ENCODE measurements around the gene TMEM86B.

The TMEM86B gene

DNA sequence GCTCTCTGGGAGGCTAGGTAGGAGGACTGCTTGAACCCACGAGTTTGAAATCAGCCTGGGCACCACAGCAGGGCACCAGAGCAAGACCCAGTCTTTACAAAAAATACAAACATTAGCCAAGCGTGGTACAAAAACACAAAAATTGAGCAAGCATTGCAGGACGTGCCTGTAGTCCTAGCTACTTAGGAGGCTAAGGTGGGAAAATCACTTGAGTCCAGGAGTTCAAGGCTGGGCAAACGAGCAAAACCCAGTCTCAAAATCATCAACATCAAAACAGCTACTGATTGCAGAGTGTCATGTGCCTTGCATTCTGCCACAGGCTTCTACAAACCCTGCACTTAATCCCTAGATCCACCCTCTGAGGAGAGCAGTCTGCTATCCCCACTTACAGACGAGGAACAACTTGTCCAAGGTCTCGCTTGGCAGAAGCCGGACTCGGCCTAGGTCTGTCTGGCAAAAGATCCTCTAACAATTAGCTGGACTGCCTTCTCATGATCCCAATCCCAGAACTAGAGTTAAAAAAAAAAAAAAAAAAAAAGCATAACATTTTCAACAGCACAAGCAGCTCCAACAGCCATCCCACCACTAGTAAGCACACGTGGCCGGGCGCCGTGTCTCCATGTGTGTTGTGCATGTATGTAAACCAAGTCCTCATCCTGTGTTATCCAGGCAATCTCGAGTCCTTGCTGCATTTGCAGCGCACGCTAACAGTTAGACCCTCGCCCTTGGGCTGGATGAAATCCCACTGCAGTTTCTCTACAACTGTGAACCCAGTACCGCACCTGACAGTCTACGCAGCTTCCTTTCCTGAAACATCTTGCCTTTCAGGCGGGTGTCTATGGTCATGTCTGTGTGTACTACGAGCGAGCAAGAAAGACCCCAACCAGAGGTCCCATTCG is 28.2 kb upstream of the TMEM86B start:
- DNase-seq, result no peak

DNA sequence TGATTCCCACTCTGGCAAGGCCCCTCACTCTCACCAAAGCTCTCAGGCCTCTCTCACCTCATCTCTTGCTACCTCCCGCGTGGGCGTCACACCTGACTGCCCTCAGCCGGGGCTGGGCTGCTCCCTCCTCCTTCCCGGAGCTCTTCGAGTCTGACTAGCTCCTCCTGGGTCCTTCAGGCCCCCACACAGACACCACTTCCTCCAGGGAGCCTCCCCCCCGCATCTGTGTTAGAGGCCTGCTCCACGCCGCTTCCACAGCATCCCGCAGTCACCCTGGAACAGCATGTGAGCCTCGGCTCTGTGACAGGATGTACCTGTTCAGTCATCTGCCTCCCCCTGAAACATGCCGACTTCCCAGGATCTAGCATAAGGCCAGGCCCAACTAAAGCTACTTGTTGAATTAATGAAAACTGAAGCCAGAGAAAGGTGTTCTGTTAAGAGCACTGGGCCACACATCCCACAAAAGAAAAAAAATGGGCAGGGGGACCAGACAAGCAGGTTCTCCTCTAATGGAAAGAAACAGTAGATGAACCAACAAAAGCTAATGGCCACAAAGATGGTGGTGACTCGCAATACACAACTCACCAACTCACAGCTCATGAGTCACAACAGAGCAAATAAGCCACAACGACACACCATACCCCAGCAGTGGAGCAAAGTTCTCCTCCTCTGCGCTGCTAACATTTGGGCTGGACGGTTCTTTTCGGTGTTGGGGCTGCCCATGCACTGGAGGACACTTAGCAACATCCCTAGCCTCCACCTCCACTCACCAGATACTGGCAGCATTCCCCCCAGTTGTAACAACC is 27.3 kb upstream of the TMEM86B start:
- no peak for DNase-seq

DNA sequence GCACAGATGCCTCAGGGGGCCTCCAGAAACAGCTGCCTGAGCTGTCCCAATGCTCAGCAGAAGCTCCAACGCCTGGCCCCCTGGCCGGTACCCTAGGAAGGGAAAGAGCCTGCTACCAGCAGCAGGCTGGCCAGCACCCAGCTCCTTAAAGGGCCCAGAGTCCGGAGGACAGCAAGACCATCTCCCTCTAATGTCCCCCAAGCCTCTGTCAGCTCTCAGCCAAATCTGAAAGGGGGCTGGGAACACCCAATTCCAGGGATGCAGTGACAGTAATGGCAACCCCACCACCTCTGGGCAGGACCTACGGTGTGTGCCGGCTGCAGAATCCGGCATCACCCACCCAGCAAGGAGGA is 26.0 kb upstream of the TMEM86B start:
- DNase-seq, result no peak

DNA sequence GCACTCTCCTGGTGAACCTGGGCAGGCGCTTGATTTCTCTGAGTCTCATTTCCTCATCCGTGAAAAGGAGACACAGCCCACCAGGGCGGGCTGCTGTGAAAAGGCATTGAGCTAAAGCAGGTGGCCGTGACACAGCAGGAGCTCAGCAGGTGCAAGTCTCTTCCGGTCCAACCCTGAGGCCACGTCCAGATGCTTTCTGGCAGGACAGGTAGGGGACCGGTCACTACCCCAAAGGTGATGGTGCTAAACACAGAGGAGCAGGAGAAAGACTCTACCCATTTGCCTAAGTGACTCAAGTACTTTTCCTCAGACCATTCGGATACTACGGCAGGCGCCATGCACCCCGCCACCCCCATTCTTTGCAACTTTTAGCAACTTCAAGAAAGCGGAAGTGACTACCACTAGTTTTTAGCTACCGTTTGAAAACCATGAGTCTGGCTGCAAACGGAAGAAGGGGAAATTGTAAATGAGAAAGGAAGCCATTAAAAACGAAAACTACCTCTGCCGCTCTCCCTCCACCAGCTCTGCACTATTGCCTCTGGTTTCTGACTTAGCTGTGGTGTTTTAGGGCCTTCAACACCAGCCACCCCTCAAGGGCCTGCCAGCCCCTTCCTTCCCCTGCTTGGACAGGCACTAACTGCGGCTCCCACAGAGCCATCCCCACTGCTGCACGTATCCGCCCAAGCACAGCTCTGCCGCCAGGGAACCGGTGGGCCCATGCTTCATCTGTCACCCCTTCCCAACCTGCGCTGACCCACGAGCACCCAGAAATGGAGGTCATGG is 25.5 kb upstream of the TMEM86B start:
- no peak for DNase-seq

DNA sequence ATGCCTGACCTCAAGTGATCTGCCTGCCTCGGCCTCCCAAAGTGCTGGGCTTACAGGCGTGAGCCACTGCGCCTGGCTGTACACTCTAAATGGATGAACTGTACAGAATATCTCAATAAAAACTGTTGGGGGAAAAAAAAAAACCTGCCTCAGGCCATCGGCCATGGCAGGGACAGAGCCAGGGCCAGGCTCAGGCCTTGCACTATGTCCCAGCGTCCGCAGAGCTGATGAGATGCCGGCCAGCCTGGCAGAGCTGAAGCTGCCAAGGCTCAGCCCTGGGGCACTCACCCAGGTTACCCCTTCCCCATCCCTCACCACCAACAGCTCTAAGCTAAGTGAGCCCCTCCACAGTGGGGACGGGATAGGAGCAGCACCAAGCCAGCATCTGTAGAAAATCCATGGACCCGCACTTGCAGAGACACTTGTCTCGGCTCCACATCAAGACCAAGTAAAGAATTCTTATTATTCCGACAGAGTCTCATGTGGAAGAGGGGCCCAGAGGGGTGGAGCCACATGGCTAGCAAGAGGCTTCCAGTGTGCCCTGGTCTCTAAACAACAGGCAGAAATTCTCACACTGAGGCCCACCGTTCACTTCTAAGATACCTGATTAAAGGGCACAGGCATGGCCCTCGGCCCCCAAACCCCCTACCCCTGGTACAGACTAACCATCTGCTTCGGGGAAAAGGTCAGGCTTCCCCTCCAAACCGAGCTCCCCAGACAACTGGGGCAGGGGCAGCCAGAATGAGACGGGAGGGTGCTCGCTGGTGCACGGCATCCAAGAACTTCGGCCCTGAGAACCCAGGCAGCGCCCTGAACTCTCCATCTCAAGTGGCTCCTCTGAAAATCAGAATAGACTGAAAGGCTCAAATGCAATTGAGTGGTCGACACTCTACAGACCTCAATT is 24.4 kb upstream of the TMEM86B start:
- no peak for DNase-seq

DNA sequence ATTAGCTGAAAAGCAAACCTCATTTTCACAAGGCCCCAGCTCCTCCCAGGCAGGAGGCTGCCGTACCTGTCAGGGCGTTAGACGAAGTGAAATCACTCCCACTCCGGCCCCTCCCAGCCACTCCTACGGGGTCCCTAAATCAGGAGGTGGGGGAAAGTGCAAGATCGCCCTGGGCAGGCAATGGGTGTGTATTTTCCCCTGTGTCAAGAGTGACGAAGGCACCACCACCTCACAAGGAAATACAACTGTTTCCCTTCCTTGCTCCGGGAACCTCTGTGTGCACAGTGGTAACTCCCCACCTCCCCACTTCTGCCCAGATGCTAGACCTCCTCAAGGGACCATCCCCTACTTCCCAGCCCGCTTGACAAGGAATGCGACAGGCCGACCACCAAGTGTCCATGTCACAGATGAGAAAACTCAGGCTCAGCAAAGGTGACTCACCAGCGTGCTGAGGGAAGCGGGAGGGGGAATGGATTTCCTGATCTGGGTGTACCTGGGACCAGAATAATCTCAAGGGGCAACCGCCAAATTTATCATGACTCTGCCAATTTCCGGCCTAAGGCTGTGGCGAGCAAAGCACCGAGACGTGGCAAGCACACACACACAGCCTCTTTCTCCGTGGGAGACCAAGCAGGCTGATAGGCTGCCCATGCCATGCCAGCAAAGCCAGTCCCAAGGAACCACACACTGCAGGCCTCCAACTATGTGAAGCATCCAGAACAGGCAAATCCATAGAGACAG is 22.9 kb upstream of the TMEM86B start:
- no peak for DNase-seq

DNA sequence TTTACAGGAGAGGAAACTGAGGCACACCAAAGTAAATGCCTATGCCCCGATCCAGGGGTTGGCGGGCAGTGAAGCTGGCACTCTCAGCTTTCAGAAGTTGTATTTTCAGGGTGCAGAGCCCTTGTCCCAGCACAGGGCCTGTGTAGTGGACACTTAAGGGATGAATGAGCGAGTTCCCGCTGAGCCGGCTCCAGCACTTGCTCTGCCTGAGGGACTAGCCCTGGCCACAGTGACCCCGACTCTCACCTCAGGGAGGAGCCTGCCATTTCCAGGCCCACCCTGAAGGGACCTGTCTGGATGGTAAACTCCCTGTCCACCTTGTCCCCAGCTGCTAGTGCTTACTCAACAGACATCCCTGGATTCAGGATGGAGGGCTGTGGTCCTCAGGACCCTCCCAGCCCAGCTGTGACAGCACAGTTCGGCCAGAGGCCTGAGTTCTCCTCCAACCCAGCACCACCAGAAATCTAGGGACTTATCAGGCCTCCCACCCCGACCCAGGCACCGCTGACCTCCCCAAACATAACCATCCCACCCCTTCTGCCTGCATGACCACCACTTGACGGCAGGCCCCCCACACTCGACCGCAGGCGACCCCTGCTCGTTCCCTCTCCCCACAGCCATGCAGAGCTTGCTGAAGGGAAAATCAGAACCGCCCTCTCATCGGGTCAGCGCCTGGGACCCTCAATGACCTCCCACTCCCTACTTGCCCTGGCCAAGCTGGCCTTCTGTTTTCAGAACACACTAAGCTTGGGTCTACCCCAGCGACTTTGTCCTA is 21.9 kb upstream of the TMEM86B start:
- DNase-seq, result no peak

DNA sequence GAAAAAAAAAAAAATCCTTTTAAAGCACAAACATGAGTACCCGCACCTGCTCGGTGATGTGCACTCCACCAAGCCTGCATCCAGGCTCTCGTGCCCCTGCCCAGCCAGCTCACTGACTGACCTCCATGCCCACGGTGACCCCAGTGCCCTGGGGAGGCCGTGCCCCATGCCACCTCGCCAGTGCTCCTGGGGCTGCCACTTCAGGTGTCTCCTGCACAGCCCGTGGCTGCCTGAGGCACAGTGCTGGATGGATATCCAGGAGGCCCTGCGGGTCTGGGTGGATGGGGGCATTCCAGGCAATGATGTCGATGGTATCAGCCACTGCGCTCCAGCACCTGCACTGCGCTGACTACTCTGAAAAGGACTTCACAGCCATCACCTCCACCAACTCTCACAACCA is 21.3 kb upstream of the TMEM86B start:
- no peak for DNase-seq

DNA sequence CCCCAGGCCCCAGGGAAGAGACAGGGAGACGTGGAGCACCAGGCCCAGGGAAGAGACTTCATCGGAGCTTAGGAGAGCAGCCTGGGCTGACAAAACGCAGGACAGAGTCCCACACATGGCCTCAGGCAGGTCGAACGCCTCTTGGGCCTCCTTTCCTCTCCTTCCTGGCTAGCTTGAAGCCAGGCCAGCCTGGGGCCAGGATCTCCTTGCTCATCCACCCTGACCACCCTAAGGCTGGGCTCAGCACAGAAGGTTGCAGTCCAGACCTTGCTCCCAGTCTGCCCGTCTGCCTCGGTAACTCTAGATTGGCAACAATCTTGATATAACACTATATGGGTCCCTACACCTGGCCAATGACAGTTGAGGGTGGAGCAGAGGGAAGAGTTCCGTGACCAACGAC is 20.1 kb upstream of the TMEM86B start:
- DNase-seq, result no peak

DNA sequence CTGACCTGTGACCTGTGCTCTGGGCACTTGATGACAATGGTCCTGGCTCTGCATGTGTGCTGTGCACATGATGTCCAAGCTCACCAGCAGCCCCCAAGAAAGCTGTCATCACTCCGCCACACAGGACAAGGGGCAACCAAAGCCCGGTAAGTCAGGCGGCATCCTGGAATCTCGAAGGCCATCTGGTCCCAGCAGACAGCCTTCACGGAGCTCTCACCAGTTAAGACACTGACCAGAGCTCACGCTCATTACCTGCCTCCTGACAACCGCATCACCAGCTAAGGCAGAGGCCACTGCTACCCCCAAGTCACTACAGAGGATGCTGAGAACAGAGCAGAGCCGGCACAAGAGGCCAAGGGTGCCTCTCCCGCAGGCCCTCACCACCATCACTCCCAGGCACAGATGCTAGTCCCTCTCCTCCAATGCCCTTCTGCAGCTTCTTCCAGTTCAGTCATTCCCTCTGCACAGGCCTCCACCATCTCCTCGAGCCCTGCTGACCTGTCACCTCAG is 19.7 kb upstream of the TMEM86B start:
- DNase-seq, result no peak

DNA sequence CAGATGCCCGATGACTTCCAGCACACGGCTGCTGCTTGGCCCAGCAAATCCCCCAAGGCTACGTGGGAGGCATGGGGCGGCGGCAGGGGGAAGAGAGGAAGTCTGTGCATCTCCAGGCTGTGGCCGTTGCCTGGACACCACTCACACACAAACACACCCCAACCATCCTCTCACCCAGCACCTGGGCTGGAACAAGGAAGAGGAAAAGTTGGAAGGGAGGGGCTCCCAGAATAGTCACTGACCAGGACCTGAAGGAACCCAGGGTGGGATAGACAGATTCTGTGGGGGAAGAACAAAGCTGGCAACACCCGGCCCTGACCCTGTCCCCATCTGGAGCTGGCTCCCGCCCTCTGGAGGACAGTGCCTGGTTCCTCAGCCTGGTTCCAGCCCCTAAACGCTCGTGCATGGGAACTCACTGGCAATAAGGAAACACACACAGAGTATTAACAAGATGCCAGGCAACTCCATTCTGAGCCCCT is 19.1 kb upstream of the TMEM86B start:
- DNase-seq, result no peak

DNA sequence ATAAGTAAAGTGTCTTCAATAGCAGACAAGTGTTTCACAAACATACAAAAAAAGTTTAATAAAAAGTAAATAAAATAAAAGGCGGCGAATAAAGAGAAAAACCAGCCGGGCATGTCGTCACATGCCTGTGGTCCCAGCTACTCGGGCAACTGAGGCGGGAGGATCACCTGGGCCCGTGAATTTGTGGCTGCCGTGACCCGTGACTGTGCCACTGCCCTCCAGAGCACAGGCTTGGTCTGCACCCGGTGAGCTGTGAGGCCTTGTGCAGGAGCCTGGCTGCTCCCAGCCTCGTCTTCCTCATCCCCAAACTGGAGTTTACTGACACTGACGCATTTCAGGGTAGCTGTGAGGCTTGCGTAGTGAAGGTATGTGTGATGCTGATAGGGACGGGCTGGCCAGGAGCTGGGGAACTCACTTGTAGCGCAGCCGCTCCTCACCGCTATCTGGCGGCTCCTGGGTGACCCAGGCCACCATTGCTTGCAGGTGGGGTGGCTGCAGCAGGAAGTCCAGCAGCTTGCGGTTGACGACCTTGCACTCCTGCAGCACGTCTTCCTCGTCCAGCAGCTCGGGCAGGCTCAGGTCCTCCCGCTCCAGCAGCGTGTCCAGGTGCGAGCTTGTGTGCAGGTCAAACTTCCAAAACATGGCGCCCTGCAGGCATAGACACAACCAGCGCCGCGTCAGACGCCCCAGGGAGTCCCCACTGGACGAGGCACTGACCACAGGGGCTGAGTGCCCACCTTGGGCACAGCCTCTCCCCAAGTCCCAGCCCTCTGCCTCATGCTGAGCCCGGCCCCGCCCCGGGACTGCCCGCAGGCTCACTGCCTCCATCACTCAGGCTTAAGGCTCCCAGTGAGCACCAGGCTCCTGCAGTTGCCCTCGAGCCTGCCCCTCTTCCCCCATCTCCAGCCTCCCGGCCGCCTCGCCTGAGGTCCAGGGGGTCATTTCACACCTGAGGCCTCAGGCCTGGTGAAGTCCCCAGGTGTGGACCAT is 18.2 kb upstream of the TMEM86B start:
- DNase-seq, result no peak

DNA sequence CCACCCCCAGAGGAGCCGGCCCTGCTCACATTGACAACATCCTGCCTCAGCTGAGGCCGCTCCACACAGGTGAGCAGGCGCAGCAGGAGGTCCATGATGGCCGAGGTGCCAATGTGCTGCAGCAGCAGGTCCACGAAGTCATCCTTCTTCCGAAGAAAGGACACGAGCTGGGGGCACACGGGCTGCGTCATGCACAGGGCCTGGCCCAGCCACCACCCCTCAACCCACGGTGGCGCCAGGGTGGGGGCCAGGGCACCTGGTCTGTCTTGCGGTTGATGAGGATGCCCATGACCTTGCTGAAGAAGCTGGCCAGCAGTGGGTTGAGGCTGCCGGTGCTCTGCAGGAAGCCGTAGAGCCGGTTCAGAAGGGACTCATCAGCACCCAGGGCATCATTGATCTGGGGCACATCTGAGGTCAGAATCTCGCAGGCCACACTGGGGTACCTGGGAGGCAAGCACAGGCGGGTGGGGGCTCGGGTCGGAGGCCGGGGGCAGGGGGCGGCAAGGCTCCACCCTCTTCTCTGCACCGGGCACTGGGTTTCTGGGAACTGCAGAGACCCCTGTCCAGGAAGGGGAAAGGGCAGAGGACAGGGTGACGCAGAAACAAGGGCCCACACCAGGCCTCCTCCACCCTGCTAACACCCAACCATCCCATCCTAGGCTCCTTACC is 16.8 kb upstream of the TMEM86B start:
- no peak for DNase-seq

DNA sequence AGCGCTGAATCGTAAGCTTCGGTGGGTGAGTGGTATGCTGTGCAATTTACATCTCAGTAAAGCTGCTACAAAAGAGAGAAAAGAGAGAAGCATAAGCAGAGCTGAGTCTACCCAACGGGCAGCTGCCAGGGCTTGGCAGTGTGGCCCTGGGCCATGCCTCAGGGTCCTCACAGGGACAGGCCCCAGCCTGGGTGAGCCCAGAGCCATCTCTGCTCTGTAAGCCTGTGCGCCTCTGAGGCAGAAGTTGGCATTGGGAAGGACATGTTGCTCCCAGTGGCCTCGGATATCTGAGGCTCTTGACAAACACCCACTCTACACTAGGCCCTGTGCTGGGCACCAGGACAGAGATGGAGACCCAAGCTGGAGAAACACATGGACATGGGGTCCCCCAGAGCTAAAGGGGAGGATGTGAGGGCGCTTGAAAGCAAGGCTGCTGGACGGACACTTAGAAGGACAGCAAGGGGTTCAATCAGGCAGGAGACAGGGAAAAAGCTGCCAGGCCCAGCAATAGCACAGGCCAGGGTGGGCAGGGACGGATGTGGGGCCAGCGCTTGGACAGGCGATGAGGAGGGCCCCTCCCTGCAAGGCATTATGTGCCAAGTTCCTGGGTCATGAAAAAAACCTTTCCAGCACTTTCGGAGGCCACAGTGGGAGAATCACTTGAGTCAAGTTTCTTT is 15.6 kb upstream of the TMEM86B start:
- DNase-seq, result no peak

DNA sequence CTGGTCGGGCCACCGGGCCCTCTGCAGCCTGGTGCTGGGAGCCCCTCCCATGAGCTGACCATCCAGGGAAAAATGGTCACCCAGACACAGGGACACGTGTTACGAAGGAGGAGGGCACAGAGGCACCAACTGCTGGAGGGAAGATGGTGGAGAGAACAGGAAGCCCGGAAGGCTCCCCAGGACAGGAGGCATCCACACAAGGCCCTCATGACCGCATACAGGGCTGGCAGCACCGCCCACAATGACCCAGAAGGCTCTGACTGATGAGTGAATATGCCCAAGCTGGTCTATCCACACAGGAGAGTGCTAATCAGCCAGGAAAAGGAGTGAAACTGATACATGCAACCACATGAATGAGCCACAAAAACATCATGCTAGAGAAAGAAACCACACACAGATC is 14.0 kb upstream of the TMEM86B start:
- no peak for DNase-seq

DNA sequence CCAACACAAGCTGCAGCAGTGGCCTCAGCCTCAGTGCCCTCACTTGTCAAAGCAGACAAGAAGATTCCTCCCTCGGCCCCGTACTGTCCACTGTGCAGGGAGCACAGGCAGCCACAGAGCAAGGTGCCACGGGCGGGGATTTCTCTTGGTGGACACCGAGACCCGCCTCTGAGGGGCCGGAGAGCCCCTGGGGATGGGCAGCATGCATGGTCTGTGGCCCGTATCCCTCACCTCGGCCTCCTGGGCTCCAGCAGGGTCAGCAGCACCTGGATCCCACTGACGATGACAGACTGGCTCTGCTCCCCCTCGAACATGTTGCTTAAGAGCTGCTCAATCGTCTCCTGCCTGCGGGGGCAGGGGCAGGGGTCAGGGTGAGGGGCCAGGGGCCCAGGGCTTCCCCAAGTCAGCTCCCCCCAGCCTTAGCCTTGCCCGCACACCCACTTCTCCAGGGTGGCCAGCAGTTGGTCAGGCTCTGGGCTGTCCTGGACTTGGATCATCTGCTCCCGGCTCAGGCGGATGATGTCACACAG is 13.4 kb upstream of the TMEM86B start:
- no peak for DNase-seq

DNA sequence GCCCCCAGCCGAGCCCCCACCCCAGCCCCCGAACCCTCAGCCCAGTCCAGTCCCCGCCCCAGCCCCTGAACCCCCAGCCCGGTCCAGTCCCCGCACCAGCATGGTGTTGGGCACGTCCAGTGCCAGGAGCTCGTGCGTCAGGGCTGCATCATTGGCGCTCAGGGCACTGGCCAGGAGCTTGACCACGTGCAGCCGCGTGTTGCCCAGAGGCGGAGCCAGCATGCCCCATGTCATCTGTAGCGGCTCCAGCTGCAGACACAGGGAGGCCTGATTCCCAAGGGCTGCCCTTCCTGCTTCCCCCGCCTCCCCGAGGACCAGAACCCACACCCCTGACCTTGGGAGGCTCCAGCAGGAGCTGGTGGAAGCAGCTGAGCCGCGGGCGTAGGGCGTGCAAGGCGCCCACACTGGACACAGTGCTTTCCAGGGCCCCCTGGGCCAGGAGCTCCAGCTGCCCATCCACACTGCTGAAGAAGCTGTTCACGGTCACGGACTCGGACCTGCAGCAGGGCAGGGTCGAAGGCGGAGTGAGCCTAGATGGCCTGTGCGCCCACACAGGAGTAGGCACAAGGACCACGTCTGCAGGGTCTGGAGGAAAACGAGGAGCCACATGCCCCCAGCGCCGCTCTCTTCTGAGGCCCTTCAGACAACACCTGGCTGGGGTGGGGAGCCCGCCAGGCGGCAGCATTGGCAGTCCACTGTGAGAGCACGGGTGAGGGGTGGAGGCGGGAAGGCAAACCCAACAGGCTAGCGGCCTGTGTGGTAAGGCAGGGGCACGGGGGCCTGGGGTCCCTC is 12.8 kb upstream of the TMEM86B start:
- DNase-seq, result no peak
